Hematopoietic multipotent progenitor cell treated with erythropoietin and hydrocortisone succinate and interleukin-3 and kit ligand, for 8 days (in vitro differentiated cells): ENCODE results near the gene RPL9.
"Not testable (repeated sequence)": the region's sequence is repeated elsewhere in the genome, so short reads cannot be mapped to it uniquely, and the experiment has no call there.

Experiments used
- DNase-seq: peaks from one replicate; pipeline ENCODE4 v3.0.0-alpha.2; 2015

The RPL9 gene

DNA sequence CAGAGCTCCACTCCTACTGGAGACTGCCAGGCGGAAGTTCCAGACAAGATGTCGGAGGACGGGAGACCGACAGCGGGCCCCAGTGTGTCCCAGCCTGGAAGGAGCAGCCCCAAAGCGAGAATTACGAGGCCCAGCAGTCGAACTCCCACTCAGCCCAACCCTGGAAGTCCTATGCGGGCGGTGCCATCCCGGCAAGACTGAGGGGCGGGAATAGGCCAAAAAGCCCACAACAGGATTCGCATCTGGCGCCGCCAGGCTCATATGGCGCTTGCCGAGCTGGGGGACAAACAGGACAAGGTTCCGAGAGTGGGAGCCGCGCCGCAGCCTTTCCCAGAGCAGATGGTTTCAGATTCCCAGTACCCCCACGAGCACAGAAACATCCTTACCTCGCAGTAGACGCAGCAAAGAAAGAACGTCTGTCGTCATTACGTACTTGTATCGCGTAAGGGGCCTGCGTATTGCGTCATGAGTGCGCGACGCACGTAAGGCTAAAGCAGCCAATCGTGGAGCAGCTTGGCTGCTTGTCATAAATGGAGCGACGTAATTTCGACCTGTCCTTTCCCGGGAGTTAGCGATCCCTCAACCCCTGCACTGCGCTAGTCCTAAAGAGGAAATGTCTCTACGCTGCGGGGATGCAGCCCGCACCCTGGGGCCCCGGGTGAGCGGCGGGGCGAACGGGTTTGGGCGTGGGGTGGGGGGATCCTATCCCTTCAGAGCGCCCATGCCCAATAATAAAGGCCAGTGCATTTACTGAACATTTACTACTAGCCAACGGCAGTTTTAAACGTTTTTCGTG lies at the start of gene RPL9, which contains the start of gene LIAS:
RPL9 (minus strand) TSS at position 418 of the 796 bp plus-strand sequence. CDS start 483 bp downstream, outside the sequence.
LIAS (plus strand) TSS at position 552 of the 796 bp plus-strand sequence; CDS start at position 614, 62 bp downstream.
- peak; percentile 98 for DNase-seq

DNA sequence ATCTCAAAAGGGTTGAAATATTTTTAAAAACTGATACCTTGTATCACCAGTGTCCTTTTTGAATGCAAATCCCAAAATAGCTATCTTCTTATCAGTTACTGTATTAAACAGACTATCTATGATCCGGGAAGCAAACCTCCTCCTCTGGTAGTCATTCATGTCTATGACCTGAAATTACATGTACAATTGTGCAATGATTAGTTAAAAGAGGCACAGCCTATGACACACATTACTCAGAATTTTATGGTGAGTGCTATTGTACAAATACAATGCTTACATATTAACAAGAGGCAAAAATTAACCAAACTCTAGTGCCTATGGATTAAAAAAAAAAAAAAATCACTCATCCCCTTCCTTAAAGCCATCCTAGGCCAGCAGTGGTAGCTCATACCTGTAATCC lies 46.9 kb upstream of the RPL9 start:
- DNase-seq, result no peak

DNA sequence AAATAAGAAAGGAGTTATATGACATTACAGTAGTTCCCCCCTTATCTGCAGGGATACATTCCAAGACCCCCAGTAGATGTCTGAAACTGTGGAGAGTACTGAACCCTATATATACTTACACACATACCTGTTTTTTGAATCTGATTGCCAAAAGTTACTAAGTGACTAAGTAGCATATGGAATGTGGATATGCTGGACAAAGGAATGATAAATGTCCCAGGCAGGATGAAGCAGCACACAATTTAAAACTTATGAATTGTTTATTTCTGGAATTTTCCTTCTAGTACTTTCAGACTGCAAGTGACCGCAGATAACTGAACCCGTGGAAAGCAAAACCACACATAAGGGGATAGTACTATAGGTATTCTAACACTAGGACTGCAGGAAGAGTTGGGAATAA lies 45.8 kb upstream of the RPL9 start:
- DNase-seq, result no peak

DNA sequence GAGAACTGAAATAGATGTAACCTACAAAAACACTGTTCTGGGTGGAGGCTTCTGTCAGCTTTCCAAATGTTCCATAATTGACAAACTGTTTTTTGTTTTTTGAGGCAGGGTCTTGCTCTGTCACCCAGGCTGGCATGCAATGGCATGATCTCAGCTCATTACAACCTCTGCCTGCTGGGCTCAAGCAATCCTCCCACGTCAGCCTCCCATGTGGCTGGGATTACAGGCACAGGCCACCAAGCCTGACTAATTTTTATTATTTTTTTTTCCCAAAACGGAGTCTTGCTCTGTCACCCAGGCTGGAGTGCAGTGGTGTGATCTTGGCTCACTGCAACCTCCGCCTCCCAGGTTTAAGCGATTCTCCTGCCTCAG lies 43.9 kb upstream of the RPL9 start:
- DNase-seq, result not testable (repeated sequence)

DNA sequence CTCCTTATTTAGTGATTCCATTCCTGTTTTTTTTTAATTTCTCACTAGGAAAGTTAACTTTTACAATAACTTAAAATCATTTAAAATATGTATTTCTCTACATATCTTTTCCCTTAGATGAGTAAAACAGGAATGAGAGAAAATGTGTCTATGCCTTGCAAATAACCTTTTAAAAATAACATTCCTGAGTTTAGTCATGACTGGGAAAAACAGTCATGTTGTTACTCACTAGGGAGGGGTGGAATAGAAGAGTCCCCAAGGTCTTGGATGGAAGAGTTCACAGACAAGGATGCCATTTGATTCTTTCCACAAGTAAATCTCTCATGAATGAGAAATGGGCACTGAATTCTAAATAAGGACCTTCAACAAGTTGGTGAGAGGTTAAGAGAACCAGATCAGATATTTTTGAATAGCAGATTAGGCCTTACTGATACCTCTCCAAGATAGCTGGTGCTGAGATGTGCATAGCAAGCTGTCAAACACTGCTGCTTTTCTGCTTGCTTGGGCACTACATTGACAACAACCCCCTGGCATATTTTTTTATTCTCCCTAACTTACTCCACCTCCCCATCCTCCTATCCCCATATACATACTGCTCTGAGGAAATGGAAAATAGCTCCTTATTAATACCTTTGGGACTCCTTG lies 43.4 kb upstream of the RPL9 start:
- DNase-seq, result no peak

DNA sequence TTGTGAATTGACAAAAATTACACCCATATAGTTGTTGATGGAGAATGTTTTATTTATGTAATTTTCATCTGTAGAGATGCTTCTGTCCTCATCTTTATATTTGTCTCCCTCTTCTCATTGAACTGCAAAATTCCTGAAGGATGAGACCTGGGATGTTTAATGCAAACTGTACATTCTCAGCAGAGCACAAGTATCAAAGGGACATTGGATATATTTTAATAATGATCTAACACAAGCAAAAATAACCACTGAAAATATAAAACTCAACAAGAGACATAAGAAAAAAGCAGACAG lies 40.0 kb upstream of the RPL9 start:
- DNase-seq, result no peak

DNA sequence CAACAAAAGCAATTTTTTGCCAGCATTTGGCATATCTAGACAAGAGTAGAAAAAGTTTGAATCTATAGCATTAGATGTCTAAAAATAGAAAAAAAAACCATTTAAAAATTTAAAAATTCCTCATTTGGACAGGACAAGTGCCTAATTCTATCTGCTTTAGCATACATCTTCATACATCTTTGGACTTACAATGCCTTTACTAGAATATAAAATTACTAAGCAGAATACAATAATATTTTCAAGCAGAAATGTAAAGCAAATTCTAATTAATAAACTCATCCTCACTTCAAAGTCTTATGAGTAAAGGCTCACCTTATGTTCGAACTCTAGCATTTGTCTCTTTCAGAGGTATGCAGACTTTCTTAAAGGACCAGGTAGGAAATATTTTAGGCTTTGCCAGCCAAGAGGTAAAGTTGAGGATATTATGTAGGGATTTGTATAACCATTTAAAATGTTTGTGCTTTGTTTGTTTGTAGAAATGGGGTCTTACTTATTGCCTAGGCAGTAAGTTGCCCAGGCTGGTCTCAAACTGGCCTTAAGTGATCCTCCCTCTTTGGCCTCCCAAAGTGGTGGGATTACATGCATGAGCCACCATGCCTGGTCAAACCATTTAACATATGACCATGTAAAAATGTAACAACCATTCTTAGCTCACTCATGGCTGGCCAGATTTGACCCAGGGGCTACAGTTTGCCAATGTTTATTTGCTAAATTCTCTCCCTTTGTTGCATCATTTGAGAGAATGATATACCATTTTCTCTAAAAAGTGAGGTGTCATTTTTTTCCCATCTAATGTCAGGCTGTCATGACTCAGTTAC lies 39.4 kb upstream of the RPL9 start:
- DNase-seq, result no peak

DNA sequence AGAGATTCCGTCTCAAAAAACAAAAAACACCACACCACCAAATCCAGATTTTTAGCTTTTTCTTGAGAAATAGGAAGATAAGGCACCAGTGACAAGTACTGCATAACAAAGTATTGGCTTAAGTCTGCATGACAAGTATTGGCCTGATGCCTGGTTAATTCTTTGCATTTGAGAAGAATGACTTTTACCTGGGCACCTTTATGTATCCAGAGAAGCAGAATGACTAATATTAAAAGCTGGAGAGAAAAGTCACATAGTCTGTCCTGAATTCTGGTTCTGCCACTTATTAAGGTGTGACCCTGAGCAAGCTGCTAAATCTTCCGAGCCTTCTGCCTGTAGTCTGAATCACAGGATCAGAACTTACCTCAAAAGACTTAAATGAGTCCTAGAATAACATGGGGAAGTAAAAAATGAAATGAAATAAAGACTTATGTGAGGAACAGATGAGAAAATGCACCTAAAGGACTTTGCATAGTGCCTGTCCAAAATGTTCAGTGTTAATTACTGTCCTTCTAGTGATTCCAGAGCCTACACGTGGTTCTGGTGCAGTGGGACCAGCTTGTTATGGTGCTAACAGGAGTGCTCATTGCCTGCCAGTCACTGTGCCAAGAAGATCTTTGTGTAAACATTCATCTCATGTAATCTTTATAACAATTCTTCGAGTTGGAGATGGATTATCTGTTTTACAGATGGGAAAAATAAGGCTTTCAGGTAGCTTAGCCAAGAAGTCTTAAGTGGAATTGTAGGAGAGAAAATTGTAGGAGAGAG lies 36.9 kb upstream of the RPL9 start:
- no peak for DNase-seq

DNA sequence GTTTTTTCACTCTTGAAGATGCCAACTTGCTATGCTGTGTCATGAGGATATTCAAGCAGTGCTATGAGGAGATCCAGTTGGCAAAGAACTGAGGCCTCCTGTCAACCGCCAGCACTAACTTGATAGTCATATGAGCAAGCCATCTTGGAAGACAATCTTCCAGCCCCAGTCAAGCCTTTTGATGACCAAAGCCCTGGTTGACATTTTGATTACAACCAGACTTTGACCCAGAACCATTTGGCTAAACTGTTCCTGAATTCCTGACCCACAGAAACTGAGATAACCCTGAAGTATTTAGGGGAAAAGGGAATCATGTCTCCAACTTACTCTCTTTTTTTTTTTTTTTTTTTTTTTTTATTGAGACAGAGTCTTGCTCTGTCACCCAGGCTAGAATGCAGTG lies 35.6 kb upstream of the RPL9 start:
- no peak for DNase-seq

DNA sequence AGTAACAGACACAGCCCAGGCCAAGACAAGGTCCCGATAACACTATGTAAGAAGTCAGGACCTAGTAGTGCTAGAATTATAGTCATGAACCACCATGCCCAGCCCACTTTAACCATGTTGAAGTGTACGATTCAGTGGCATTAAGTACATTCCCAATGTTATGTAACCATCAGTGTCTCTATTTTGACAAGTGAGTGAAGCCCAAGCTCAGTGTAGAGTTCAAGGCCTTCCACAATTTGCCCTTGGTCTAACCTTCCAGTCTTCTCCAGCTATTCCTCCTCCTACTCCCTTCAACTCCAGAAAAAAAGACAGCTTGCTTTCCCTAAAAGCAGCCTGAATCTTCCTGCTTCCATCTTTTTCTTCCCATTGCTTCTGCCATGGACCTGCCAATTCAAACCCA lies 31.6 kb upstream of the RPL9 start:
- no peak for DNase-seq

DNA sequence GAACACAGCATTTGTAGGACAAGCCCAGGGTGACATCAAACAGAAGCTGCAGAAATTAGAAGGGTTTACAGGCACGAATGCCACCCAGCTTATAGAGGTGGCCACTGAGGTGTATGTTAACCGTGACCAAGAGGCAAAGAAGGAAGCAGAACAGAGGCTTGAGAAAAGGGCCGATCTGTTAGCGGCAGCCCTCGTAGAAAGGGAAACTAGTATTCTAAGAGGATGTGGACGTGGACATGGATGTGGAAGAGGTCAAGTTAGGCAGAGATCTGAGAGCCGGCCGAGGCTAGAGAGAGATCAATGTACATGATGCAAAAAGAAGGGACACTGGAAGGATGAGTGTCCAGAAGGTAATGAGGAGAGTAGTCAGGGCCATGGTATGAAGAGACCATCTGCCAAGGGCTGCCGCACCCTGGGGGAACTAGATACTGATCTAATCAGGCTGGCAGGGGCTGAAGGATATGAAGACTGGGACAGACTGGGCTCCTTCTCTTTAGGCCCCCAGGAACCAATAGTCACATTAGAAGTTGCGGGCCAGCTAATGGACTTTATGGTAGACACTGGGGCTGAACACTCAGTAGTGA lies 27.6 kb upstream of the RPL9 start:
- DNase-seq, result no peak

DNA sequence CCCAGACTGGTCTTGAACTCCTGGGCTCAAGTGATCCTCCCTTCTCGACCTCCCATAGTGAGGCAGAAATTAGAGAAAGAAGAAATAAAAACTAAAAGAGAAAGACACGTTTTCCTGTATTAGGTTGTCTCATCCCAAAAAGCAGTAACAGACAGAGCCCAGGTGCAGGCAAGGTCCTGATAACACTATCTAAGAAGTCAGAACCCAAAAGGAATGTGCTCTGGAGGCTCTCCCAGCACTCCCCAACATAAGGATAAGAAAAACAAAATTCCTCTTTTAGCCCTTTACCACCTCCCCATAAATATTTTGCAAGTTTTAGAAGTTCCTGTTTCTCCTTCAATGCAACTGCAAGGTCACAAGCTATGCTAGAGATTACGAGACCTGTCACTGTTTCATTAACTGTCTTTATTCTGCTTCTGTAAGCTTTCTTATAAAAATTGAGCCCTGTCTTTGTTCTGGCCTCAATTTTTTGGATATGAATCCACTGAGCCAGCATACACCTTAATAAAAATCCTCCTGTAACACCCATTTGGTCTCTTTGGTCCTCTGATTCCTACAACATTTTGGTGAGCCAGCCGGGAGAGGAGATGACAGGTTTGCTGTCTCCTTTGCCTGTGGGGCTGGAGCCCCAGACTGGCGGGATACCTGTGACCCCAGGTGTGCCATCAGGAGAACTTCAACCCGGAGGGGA lies 26.0 kb upstream of the RPL9 start:
- DNase-seq, result no peak

DNA sequence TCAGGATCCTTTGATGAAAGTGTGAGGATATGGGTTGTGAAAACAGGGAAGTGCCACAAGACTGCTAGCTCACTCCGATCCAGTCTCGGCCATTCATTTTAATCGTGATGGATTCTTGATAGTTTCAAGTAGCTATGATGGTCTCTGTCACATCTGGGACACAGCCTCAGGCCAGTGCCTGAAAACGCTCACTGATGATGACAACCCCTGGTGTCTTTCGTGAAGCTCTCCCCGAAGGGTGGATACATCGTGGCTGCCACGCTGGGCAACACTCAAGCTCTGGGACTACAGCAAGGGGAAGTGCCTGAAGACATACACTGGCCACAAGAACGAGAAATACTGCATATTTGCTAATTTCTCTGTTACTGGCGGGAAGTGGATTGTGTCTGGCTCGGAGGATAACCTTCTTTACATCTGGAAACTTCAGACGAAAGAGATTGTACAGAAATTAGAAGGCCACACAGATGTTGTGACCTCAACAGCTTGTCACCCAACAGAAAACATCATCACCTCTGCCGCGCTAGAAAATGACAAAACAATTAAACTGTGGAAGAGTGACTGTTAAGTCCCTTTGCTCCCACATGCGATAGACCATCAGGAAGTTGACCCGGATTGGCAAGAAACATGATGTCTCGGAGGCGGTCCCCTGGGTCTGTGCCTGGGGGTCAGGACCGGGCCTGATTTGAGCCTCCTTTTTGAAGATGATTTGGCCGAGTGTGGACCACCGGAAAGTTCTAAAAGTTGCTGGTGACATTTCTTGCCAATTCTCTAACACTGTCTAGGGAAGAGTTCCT lies 22.4 kb upstream of the RPL9 start:
- DNase-seq, result no peak

DNA sequence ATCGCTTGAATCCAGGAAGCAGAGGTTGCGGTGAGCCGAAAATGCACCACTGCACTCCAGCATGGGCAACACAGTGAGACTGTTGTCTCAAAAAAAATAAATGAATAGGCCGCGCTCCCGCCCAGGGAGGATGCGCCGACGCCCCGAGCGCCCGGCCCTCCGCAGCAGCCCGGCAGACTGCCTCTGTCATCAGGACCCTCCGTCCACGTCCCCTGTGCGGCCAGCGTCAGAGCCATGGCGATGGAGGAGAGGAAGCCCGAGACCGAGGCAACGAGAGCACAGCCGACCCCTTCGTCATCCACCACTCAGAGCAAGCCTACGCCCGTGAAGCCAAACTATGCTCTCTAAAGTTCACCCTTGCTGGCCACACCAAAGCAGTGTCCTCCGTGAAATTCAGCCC lies 21.5 kb upstream of the RPL9 start:
- no peak for DNase-seq

DNA sequence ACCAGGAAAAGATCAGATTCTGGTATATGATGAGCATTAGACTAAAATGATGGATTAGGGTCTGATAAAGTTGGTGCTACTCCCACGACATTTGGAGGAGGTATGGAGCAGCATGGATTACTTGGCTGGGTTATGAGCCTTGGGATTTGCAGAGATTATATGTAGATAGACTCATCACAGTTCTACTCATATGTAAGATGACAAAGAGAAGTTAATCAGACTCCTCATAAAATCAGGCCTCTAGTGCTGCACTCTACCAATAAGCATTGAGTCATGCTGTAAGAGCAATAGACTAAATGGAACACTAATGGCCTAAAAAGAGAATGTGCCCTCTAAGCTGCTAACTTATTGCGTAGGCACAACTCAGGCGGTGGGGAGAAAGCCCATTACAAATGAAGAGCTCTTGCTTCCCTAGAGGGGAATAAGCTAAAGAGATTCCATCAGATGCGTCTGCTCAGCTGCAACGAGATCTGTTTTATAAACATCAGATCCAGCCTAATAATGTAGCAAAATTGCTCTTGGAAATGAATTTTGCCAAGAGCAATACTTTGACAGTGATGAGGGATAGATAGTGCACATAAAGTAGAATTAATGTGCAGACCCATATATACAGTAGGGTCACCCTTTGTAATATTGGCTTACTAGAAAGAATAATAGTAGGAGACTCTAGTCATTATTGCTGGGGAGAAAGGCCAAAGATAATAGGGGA lies 17.6 kb upstream of the RPL9 start:
- no peak for DNase-seq

DNA sequence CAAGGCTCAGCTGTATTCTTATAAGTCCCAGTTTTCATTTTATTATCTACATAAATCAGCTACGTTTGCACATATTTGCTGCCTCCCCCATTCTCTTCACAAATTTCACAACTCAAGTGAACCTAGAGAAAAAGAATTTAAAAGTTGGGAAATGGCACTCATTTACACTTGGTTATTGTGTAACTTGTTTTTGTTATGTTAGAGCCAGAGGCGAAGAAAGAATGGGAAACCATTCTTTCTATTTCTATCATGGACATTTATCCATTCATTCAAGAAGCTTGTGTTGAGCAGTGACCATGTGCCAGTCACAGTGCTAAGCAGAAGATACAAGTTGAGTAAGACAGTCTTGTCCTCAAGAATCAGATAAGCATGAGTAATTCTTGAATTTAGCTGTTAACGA lies 13.7 kb upstream of the RPL9 start:
- DNase-seq, result no peak

DNA sequence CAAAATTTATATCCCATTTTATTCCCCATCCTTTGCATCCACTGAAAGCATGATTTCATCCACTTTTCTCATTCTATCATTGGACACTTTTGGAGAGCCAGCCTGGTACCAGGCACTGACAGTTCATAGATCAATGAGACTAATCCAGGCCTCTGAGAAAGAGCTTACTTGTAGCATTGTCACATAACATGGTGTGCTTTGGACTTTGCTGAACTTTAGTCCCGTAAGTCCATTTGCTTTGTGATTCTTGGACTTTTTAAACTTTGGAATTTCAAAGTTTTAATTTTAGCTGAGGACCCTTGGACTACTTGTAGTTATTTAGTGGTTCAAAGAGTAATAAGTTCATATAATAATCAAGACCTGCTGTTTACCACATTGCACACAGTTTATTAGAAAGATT lies 11.7 kb upstream of the RPL9 start:
- DNase-seq, result no peak

DNA sequence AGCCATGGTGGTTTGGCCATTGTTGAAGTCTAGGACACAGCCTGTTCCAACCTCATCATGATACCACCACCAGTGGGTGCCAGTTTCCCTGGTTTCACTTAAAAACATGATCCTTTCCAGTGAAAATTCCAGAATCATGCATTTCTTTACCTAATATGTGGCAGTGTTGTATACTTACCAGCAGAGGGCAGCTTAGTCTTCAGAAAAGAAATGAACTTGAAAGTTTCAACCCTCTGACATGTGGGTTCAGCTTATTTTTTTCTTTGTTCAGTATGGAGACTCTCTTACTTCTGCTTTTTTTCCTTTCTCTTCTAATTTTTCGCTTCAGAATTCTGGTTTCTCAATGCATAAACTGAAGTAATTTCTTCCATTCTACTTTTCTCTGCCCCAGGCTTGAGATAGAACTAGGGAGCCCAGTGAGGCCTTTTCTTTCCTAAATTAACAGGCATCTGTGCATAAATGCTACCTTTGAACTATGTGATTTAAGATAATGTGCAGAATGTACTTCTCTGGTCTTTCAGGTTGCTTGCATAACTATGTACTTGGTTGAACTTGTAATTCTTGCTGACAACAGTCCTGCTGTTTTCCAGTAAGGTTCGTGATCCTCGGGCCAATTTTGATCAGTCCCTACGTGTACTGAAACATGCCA lies 10.8 kb upstream of the RPL9 start:
- peak; percentile 82 for DNase-seq

DNA sequence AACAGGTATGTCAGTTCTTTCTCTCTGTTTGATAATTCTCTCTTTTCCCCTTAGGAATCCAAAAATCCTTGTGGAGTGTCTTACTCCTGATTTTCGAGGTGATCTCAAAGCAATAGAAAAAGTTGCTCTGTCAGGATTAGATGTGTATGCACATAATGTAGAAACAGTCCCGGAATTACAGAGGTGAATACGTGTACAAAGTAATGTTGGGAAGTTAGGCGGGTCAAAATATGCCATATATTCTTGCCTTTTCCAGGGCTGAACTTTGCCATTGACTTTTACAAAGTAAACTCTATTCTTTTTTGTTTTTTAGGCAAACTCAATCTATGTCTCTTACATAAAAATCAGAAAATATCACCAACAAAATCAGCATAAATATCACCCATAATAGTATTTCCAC lies 8.7 kb upstream of the RPL9 start:
- DNase-seq, result no peak

DNA sequence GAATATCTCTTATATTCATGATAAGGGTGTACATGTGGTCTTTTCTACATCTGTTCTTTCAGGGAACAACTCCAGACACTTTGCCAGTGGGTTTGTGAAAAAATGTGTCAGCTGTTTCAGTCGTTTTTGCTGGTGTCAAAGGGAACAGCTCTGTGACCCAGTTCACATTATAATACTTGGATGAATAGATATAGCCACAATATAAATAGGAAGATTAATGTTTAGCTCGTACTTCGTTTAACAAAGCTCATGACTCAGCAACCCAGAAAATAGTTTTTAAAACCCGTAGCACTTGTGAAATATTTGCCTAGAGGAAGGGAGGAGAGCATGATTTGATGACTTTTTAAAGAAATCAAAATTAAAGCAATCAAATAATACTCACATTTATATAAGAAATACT lies 8.0 kb upstream of the RPL9 start:
- no peak for DNase-seq
